OCI-M2 (cell line): ENCODE data around the gene DOK3.

Experiments
- DNase-seq: peaks from one replicate; lab custom pipeline; 2025; ENCODE audit not compliant: unreplicated experiment; lab: John Stamatoyannopoulos, UW

DOK3 gene

DNA sequence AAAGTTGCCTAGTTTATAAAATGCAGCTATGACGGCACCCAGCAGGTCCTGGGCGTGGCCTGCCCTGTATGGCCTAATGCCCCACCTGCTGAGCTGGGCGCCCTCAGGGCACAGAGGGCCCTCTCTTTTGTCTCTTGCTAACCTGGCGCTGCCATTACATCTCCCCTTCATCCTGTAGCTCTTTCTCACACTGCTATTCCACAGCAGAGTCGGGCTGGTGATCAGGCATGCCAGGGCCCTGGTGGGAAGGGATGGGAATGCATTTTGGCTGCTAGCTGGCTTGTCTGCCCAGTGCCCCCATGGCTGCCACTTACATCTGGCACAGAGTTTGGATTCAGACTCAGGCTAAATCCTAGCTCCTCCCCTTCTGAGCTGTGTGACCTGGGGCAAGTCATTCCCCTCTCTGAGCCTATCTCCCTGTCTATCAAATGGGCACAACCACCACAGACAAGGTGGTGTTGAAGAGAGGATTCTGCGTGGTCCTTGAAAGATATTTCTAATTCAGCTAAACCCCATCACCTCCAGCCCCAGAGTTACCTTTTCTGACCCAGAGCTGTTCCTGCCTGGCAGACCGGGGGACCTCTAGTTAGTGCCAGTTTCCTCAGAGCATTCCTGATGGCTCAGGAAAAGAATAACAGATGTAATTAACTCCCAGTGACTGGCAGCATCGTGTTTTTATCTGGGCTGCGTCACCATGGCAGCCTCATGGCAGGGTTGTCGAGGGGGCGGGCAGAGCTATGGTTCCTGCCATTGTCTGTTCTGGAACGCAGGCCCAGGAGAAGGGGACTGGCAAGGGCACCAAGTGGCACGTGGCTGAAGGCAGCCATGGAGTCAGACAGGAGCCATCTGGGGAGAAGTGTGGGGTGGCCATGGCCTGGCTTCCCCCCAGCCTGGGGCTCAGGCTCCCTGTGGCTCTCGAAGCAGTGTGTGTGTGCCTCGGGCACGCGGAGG is 56.7 kb downstream of the DOK3 start:
- no peak for DNase-seq
